Loucy (cell line): Measurements from ENCODE around the gene SQOR.

Source experiments
- EZH2phosphoT487 ChIP-seq: fragments of 200-600 bp; IDR thresholded peaks from 2 replicates; pipeline ENCODE4 v1.6.1; 2018; ENCODE audit warnings: antibody characterized with exemption, mild to moderate bottlenecking, moderate library complexity, borderline replicate concordance
- TF ChIP-seq, protein P1 (sequence below): fragments of 200-600 bp; sonication (generic); conservative IDR thresholded peaks from 2 replicates; pipeline ENCODE4 v1.5.1; 2014; ENCODE audit warnings: mild to moderate bottlenecking, antibody characterized with exemption, low read length

DNA sequence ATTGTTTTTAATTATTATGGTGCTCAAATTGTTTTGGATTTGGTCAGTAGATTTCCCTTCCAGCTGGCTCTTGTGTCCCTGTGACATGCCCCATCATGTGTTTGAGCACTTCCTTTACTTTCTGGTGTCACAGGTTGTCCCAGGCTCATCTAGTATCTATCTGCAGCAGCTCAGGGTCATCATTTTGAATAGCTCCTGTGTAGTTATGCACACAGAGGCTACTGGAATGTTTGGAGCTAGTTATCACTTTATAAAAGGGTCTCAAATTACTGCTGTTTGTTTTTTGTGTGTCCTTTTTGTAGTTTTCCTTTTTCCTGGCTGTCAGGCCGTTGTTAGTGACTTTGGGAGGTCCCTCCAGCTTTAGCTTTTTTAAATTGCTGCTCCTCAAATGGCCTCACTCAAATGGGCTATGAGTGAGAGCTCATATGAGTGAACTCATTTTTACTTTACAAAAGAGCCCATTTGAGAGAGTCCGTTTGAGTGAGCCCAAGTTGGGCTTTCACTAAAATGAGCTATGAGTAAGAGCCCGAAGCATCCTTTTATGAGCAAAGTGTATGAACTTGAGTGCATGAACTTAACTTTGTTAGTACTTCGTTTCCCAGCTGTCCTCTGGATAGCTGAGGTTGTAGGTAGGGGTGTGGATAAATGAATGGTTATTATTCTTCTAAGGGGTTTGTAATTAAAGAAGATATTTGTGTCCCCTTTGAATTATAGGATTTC is 43.8 kb downstream of the SQOR start:
- TF ChIP-seq, protein P1, sequence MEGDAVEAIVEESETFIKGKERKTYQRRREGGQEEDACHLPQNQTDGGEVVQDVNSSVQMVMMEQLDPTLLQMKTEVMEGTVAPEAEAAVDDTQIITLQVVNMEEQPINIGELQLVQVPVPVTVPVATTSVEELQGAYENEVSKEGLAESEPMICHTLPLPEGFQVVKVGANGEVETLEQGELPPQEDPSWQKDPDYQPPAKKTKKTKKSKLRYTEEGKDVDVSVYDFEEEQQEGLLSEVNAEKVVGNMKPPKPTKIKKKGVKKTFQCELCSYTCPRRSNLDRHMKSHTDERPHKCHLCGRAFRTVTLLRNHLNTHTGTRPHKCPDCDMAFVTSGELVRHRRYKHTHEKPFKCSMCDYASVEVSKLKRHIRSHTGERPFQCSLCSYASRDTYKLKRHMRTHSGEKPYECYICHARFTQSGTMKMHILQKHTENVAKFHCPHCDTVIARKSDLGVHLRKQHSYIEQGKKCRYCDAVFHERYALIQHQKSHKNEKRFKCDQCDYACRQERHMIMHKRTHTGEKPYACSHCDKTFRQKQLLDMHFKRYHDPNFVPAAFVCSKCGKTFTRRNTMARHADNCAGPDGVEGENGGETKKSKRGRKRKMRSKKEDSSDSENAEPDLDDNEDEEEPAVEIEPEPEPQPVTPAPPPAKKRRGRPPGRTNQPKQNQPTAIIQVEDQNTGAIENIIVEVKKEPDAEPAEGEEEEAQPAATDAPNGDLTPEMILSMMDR: no peak
- no peak for TF ChIP-seq EZH2phosphoT487
